Inflammatory macrophage (primary cell): ENCODE measurements around the gene NOP10.

ENCODE experiments used
- DNase-seq, 2 donors: peaks; one replicate each; pipeline ENCODE4 v3.0.0-alpha.2; 2020 to 2022

NOP10 gene

DNA sequence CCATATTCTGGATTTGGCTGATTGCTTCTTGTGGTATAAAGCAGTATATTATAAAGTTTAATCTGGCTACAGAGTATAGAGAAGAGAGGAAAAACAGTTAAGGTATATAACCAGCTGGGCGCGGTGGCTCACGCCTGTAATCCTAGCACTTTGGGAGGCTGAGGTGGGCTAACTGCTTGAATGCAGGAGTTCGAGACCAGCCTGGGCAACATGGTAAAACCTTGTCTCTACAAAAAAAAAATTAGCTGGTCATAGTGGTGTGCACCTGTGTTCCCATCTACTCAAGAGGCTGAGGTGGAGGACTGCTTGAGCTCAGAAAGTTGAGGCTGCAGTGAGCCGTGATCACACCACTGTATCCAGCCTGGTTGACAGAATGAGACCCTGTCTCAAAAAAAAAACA, 12.7 kb downstream of the NOP10 start:
- DNase-seq: no peak

DNA sequence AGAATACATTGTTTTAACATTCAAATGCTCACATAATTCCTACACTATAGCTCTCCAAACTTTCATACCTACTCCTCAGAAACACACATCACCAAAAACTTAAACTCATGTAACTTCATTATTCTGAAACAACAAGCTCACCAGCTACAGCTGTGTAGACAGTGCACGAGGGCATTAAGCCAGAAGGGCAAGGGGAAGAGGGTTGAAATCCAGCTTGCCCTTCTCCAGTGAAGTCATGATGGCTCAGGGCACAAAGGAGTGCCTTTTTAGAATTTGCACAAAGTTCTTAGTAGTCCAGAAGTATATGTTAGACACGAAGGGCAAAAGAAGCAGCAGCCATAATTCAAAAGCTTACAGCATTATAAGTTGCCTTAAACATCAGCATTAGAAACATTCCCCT, 13.9 kb downstream of the NOP10 start:
- peak in 1 of 2 donors; percentile 11 for DNase-seq

DNA sequence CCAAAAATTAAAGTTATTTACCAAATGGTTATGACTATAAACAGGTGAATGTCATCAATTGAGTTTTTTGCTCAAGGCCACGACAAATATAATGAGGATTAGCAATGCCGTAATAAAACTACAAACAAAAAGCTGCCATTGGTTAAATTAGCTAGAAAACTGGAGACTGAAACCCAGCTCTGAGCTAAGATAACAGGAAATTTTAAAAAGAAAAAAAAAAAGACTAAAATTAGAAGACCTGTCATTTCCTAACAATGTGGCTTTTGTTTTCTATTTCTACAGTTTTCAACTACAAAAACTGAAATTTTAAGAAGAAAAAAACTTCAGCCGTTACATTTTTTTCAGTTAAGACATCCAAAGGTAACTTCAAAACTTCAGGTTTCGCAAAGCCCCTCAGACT, 15.0 kb downstream of the NOP10 start:
- DNase-seq: no peak

DNA sequence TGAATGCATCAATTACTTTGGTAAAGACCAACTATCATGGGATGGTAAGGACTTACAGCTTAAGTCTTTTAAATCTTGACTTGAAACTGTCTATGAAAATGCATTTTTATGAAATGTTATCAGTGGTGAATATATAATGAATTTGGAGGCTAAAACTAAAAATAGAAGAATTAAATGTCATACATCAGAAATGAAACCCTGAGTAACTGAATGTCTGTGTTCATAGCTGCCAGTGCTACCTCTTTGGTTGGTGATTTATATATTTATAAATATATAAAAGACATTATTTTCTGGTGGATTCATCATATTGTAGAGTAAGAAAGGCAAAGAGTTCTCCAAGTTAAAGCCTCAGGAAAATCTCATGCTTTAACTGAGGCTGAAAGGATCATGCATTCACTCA, 17.6 kb downstream of the NOP10 start:
- no peak for DNase-seq

DNA sequence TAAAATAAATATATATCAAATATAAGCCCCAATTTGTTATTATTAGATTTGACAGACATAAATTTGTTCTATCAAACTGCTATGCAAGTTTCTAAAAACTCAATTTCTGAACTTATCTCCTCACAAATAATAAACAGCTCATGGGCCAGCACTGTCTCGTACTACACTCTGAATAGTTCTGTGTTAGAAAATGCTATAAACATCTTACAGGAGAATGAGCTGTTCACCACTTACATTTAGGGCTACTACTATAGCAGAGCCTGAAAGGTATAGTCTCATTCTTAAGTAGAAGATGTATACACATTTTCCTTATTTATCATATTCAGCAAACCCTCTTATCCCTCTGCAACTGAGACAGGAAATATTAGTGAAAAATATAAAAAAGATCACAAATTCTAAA, 18.0 kb downstream of the NOP10 start:
- no peak for DNase-seq

DNA sequence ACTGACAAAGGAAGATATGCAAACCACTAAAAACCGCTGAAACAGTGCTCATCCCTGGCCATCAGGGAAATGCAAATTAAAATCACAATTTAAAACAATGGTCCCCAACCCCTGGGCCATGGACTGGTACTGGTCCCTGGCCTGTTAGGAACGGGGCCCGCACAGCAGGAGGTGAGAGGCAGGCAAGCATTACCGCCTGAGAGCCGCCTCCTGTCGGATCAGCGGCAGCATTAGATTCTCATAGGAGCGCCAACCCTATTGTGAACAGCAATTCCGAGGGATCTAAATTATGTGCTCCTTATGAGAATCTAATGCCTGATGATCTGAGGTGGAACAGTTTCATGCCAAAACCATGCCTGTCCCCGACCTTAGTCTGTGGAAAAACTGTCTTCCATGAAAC, 19.7 kb downstream of the NOP10 start:
- no peak for DNase-seq

DNA sequence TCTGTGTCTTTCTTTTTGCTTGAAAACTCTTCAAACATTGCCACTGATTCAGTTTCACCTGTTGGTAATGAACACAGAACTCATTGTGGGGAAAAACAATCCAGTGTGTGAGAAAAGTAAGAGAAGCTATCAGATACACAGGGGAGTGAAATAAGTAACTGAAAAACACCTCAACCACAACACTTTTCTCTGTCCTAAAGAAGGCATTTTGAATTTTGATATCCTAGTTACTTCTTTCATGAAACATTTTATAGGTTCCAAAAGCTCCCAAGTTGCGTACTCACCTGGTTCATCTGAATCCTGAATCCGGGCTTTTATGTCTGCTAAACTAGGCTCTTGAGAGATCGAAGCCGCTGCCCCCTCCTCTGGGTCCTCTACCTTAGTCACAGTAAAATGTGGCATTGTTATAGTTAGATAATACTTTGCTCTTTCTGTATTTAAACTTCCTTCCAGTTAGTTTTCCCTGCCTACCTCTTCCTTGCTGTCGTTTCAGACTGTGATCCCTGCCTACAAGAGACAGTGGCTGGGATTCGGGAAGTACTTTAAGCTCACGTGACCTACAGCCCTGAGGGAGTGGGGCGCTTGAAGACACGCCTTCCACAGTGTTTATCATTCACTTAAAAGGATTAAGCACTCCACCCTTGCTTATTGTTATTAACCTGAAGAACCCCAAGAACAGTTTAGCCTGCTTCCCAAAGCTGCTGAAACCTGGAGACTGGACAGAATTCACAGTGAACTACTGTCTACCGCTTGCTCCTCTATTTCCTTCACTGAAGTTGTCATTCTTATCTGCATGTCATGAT, 24.5 kb downstream of the NOP10 start:
- peak; percentile 60 to 79 for DNase-seq

DNA sequence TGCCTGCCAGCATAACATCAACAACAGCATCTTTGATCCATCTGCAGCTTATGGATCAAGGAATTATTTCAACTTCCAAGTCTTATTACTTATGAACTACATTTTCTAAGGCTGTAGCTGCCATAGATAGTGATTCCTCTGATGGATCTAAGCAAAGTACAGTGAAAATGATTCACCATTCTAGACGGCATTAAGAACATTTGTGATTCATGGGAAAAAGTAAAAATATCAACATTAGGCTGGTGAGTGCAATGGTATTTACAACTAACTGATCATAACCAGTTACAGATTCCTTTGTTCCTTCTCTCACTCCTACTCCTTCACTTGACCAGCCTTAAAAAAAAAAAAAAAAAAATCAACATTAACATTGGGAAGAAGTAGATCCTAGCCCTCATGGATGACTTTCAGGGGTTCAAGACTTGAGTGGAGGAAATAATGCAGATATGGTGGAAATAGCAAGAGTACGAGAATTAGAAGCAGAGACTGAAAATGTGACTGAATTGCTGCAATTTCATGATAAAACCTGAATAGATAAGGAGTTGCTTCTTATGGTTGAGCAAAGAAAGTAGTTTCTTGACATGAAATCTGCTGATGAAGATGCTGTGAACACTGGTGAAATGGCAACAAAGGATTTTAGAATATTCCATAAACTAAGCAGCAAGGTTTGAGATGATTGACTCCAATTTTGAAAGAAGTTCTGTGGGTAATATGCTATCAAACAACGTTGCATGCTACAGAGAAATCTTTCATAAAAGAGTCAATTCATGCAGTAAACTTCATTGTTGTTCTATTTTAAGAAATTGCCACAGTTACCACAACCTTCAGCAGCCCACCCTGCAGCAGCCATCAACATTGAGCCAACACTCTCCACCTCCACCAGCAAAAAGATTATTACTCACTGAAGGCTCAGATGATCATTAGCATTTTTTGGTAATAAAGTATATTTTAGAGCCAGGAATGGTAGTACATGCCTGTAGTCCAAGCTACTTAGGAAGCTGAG, 28.1 kb downstream of the NOP10 start:
- DNase-seq: no peak

DNA sequence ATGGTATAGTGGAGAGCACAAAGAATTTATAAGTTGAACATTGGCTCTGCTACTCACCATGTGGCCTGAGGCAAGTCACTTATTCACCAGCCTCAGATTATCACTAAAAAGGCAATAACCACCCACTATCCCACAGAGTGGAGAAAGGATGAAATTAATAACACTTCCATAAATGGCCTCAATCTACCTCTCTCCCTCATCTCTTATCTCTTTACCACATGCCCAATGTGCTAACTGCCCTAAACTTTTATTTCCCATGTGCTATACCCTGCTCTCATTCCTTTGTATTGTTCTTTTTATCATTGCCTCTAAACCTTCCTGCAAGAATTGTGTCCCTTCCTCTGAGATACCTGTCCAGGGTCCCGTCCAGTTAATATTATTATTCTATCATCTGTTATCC, 31.4 kb downstream of the NOP10 start:
- DNase-seq: no peak

DNA sequence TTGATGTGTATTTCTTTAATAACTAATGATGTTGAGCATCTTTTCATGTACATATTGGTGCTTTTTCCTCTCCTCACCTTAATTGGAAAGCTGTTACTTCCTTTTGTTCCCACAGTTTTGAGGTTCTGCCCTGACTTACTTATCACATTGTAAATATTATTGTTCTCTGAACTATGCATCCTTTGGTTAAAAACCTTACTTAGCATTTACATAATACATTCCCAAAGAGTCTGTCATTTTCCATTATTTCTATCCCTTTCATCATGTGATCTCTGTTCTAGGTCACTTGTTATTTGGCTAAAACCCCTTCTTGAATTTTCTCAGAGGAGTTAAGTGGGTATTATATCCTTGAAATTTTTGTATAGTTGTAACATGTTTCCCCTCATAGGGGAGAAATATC, 38.3 kb downstream of the NOP10 start:
- DNase-seq: no peak

DNA sequence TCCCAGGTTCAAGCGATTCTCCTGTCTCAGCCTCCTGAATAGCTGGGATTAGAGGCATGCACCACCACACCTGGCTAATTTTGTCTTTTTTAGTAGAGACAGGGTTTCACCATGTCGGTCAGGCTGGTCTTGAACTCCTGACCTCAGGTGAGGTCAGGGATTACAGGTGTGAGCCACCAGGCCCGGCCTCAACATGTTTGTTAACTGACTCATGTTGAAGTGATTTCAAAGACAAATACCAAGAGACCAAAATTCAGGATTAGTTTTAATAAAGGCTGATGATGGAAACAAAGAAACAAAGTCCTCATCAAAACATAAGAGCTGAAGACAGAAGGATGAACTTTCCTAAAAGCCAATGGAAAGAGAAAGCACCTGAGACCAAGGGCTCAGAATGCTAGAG, 41.9 kb downstream of the NOP10 start:
- no peak for DNase-seq

DNA sequence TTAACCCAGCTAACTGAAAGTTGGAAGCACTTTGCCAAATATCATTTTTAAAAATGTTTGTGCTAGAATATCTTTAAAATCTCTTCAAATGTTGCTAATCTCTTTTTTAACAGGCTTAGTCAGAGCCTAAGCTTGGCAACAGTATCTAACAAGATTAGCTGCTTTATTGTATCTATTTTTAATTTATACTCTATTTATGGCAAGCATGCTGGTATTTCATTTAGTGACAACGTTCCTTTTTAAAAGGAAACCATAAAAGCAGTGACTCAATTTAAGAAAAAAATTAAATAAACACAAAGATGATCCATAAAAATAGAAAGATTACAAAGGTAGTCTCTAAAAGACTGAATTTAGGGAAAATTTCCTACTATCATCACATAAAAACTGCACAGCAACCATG, 45.9 kb downstream of the NOP10 start:
- no peak for DNase-seq

DNA sequence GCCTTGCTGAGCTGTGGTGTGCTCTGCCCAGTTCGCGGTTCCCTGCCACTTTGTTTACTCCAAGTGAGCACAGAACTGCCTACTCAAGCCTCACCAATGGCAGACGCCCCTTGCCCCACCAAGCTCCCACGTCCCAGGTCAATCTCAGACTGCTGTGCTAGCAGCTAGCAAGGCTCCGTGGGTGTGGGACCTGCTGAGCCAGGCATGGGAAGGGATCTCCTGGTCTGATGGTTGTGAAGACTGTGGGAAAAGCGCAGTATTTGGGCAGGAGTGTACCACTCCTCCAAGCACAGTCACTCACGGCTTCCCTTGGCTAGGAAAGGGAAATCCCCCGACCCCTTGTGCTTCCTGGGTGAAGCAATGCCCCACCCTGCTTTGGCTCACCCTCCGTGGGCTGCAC, 50.3 kb downstream of the NOP10 start:
- DNase-seq: peak; percentile 18 to 39
